Stimulated activated CD8-positive, alpha-beta memory T cell treated with anti-CD3 and anti-CD28 coated beads, Interleukin-15, amount 100 ng/mL, for 48 hours (primary cell): ENCODE data around the gene TIFAB.

Experiments
- DNase-seq, 2 donors: peaks; one replicate each; pipeline ENCODE4 v3.0.0-alpha.2; 2020; ENCODE audit warnings: low read depth in 2 of 2

TIFAB gene

GRCh38 chr5:135442431-135443160, 9.6 kb downstream of the TIFAB start:
- DNase-seq: no peak

DNA sequence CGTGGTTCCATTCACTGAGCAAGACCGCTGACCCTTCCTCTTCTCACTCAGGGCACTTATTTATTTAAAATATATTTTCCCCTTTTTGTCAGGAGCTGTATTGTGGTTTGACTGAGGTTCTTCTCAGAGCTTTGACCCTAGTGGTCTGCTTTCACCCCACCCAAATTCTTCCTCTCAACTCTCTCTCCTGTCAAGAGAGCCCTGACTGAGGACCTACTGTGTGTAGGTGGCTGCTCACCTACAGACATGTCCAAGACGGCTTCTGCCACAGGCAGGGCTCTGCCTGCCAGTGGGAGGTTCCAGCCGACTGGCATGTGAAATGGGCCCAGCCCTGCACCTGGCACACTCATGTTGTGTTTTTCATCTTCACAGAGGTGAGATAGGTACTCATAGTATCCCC, 10.2 kb downstream of the TIFAB start:
- no peak for DNase-seq

GRCh38 chr5:135441350-135441831, 10.8 kb downstream of the TIFAB start:
- DNase-seq: no peak

DNA sequence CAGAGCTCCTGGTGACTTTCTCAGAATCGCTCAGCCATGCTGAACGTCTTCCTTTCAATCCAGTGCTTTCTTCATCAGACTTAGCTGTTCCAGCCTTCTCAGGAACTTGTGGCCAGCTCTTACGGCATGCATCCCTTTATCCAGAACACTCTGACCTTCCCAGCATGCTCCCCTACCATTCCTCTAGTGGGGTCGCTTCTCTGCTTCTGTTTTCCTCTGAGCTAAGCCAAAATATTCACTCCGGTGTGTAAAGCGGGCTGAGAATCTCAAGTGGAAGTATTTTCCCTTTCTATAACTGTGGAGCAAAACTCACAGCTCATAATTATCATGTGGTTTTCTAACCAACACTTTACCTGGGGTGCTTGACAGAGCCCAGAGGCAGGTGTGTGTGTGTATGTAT, 11.2 kb downstream of the TIFAB start:
- no peak for DNase-seq

DNA sequence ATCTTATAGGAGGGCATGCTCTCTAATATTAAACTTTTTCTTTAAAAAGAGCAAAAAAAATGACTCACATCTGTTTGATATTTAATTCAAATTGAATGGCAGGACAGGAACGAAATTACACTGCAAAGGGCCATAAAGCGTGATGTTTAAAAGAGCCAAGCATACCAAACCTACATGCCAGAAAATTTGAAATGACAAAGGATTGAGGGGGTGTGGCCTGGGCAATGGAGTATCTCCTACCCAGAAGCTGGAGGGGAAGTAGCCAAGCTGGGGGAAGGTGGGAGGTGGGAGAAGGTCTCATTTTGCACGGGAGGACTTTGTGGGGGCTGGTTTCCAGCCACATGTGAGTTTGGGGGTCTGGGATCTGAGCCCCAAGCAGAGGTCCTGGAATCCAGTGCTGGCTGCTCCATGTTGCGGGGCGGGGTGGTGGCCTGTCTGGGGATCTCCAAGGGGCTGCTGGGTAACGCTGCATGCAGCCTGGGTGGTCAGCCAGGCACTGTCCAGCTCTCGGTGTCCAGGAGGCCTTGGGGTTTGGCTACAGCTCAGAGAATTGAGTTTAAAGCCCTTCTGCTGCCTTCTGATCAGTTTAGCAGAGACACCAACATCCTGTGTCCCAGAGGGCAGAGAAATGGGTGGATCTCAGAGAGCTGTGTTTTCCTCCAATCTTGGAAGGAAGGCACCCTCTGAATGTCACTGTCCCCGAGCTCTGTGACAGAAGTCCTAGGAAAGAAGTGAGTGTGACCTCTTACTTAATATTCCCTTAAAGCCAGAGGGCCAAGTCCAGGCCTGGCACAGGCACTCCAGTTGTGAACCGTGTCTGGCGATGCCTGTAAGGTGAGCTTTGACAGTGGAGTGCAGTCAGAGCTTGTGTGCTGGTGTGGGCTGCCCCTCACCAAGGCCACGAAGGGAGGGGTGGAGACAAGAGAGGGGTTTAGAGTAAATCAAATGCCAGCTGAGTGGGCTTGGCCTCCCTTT, 12.6 kb downstream of the TIFAB start:
- DNase-seq: no peak

DNA sequence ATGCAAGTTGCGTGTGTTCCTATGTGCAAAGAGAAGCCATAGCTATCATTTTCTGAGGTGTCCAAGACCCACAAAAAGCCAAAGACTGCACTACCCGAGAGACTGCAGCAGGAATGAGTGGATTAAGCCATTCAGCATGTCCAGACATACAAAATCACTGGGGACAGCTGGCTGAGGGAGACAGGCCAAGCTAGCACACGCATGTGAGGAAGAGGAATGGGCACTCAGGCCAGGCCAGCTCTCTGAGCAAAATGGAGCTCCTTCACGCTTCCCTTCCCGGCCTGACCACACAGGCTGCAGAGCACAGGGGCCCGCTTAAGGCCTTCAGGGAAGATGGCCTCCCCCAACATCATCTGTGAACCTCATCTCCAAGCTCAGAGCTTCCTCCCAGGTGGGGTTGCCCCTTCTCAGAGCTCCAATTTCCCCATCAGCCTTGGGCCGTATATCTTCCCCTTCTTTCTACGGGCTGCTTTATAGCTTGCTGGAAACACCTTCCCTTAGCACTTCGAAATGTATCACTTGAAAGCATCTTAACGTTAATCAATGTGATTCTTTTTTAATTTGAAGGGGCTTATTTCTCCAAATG, 13.4 kb downstream of the TIFAB start:
- DNase-seq: no peak

DNA sequence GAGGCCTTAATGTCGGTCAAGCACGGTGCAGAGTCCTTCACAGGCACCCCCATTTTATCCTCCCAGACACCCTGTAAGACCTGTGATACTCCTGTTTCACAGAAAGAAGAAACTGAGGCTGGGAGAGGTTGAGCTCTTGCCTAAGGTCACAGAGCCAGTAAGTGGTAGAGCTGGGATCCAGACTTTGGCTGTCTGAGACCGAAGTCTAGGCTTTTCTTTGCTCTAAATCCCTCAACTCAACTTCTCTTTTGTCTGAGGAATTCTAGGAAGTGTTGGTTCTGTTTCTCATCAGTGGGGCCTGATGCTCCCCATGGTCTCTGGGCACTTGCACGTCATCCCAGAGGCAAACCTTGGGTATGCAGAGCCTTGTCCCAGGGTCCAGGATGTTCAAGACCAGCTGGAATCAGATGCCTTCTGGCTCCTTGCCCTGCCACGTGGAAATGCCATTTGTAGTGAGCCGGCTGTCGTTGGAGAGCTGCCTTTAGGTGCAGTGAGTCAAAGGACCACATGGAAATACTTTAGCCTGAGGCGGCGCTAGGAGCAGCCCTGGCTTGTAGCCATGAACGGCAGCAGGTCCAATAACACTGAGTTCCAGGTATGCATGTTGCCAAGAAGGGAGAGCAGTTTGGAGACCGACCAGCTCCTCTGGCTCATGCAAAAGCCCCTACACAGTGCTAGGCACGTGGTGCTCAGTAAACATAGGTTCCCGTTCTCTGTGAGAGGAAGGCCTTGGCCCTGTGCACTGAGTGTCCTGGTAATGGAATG, 14.2 kb downstream of the TIFAB start:
- no peak for DNase-seq

GRCh38 chr5:135437422-135437795, 14.7 kb downstream of the TIFAB start:
- no peak for DNase-seq

DNA sequence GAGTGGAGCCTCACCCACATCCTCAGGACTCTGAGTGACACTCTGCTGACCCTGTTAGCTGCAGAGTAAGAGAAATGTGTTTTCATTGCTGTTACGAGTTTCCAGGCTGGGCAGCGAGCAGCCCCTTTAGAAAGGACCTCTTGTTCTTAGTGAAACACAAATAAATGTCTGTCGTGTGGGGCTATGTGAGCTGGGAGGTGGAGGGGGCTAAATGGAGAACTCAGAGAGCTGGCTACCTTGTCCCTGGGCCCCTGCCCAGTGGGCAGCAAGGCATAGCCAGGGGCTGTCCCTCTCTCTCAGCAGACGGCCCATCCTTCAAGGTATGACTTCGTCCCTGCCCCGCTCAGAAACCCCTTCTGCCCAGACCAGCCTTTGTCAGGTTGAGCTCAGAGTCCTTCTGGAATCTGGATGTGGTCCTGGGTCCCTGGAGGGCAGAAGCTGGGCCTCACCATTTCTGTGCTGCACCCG, 15.2 kb downstream of the TIFAB start:
- DNase-seq: no peak

- DNase-seq: no peak
Observed at GRCh38 chr5:135435467-135436330, 16.5 kb downstream of the TIFAB start.

GRCh38 chr5:135434591-135435466, 17.3 kb downstream of the TIFAB start:
- no peak for DNase-seq

DNA sequence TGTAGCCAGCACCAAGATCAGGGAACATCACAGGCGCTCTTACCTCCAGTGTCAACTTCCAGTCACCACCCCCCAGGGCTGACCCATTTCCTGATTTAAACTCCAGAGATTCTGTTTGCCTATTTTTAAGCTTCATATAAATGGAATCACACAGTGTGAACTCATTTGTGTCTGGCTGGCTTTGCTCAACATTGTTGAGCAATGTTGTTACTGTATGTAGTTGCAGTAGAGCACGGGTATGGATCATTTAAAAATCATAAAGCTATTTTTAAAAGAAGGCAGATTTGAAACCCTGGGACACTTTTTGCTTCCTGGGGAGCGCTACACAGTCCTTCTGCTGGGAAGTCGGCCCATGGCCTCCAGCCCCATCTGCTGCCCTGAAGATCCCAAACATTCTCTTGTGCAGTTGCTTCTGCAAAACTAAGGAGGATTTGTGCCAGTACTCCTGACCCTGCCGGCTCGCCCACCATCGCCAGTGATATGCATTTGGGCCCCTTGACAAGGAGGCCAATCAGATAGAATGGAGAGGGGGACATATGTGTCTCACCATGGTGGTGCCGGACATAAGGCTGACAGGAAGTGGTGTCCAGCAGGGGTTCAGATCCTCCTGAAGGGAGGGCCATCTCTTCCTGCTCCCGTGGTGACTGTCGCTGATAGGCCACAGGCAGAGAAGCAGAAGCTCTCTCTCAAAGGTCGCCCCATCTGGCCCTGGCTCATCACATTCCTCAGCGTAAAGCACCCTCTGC, 18.3 kb downstream of the TIFAB start:
- DNase-seq: no peak

- no peak for DNase-seq
Observed at GRCh38 chr5:135432113-135432512, 20.0 kb downstream of the TIFAB start.

DNA sequence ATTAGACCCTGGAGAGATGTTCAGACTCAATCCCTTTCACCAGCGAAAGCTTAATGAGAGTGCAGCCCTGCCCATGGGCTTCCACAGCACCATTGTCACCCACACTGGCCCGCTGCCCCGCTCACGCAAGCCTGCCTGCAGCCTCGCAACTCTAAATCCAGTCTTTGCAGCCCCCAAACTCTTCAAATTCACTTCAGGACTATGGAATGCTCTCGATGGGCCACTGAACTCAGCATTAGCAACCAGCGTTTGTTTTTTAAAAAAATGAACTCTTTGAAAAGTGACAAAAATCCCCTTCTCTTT, 22.1 kb downstream of the TIFAB start:
- no peak for DNase-seq

GRCh38 chr5:135429301-135430134, 22.6 kb downstream of the TIFAB start:
- DNase-seq: no peak

GRCh38 chr5:135428586-135428985, 23.6 kb downstream of the TIFAB start:
- no peak for DNase-seq

- no peak for DNase-seq
Observed at GRCh38 chr5:135426102-135427082, 25.8 kb downstream of the TIFAB start.
